Stimulated activated CD8-positive, alpha-beta memory T cell treated with anti-CD3 and anti-CD28 coated beads, Interleukin-4, amount 100 ng/mL, for 1 hour (primary cell): ENCODE data around the gene SNTB2.

ENCODE experiments used
- DNase-seq, 2 donors: peaks; one replicate each; pipeline ENCODE4 v3.0.0-alpha.2; 2020; ENCODE audit warnings: low read depth in 2 of 2, low spot score in 1 of 2

Gene SNTB2

GRCh38 chr16:69338557-69339288 lies 151.8 kb downstream of the SNTB2 start:
- DNase-seq: no peak

GRCh38 chr16:69339289-69340094 lies 152.5 kb downstream of the SNTB2 start, which contains the start of the genes COG8 and NIP7:
TSS of gene COG8 (minus strand) at chr16:69339564. CDS start at chr16:69339552, 12 bp downstream.
TSS of gene NIP7 (plus strand) at chr16:69339772. CDS start at chr16:69339830, 58 bp downstream.
- peak; percentile 76 to 81 for DNase-seq

- DNase-seq: no peak
Measured at GRCh38 chr16:69340095-69340644, 153.2 kb downstream of the SNTB2 start.

- DNase-seq: no peak
Measured at GRCh38 chr16:69344171-69344570, 157.2 kb downstream of the SNTB2 start.

GRCh38 chr16:69345923-69346322 lies 159.0 kb downstream of the SNTB2 start:
- DNase-seq: no peak

GRCh38 chr16:69346683-69347082 lies 159.7 kb downstream of the SNTB2 start:
- no peak for DNase-seq

- no peak for DNase-seq
Measured at GRCh38 chr16:69348222-69348621, 161.3 kb downstream of the SNTB2 start.

- DNase-seq: no peak
Measured at GRCh38 chr16:69349536-69349935, 162.6 kb downstream of the SNTB2 start.

GRCh38 chr16:69350536-69351133 lies 163.7 kb downstream of the SNTB2 start:
- no peak for DNase-seq

GRCh38 chr16:69351309-69352027 lies 164.5 kb downstream of the SNTB2 start, which contains the start of gene TMED6:
TSS of gene TMED6 (minus strand) at chr16:69351786. CDS start at chr16:69351753, 33 bp downstream.
- no peak for DNase-seq
